A673 (cell line): Measurements from ENCODE around the gene GEMIN2. TPM values are rescaled to one million over a fixed set of nuclear protein-coding genes. Genes with fewer than 3 reads are reported as not detected.
"Not testable (repeated sequence)": the region's sequence is repeated elsewhere in the genome, so short reads cannot be mapped to it uniquely, and the experiment has no call there.

ENCODE experiments used
- BruUV-seq: library from RNA; stranded (reverse); fragments of 400-500 nt; replicated peaks from 2 replicates; lab custom pipeline; 2021; lab: Mats Ljungman, UMichigan
- CTCF ChIA-PET: fragments of 300-600 bp; sonication (Branson Sonifier 250); formaldehyde crosslinking; loops from one replicate; lab custom pipeline; 2022; ENCODE audit warnings: antibody characterized with exemption; lab: Charles Lee
- POLR2A ChIA-PET: fragments of 300-600 bp; sonication (Branson Sonifier 250); formaldehyde crosslinking; loops from one replicate; lab custom pipeline; 2022; ENCODE audit warnings: antibody characterized with exemption; ENCODE audit not compliant: low non-redundant PET; lab: Charles Lee
- DNase-seq: peaks from one replicate; pipeline ENCODE4 v3.0.0-alpha.2; 2015; ENCODE audit warnings: low spot score
- H3K27ac ChIP-seq: fragments of 200-600 bp; sonication (generic); 2 replicates; pipeline ENCODE4 v1.5.1; 2016; ENCODE audit warnings: mixed run types, low read depth, mild to moderate bottlenecking, mixed read lengths, antibody characterized with exemption, low read length; ENCODE audit not compliant: poor library complexity, severe bottlenecking
- H3K27me3 ChIP-seq: fragments of 200-600 bp; sonication (generic); replicated peaks from 2 replicates; pipeline ENCODE4 v1.6.1; 2017; ENCODE audit warnings: mixed run types, low read depth, mild to moderate bottlenecking, mixed read lengths, antibody characterized with exemption, low read length; ENCODE audit not compliant: insufficient read depth, poor library complexity
- H3K36me3 ChIP-seq: fragments of 200-600 bp; sonication (generic); 2 replicates; pipeline ENCODE4 v1.6.1; 2016; ENCODE audit warnings: mixed run types, mild to moderate bottlenecking, mixed read lengths, antibody characterized with exemption, low read length; ENCODE audit not compliant: insufficient read depth, poor library complexity, severe bottlenecking
- H3K4me1 ChIP-seq: fragments of 200-600 bp; sonication (generic); 2 replicates; pipeline ENCODE4 v1.6.1; 2017; ENCODE audit warnings: mixed run types, mild to moderate bottlenecking, mixed read lengths, antibody characterized with exemption, low read length; ENCODE audit not compliant: insufficient read depth, poor library complexity, severe bottlenecking
- H3K4me3 ChIP-seq: fragments of 200-600 bp; sonication (generic); 2 replicates; pipeline ENCODE4 v1.5.1; 2016; ENCODE audit warnings: low read depth, mixed run types, mild to moderate bottlenecking, mixed read lengths, low read length; ENCODE audit not compliant: poor library complexity, severe bottlenecking
- H3K9me3 ChIP-seq: fragments of 200-600 bp; sonication (generic); 2 replicates; pipeline ENCODE4 v1.6.1; 2016; ENCODE audit warnings: mixed run types, low read depth, mild to moderate bottlenecking, mixed read lengths, antibody characterized with exemption, low read length; ENCODE audit not compliant: poor library complexity, severe bottlenecking
- CTCF ChIP-seq: fragments of 300-800, 200-600 bp; sonication (generic); conservative IDR thresholded peaks from 2 replicates; pipeline ENCODE4 v1.5.1; 2017; ENCODE audit warnings: low read depth, mild to moderate bottlenecking, antibody characterized with exemption, low read length, moderate library complexity, mixed read lengths
- EZH2 ChIP-seq: fragments of 200-600 bp; sonication (generic); IDR thresholded peaks from 2 replicates; pipeline ENCODE4 v1.6.1; 2017; ENCODE audit warnings: borderline replicate concordance, low read depth, mild to moderate bottlenecking, mixed read lengths, antibody characterized with exemption, low read length; ENCODE audit not compliant: poor library complexity, severe bottlenecking
- intact Hi-C: fragments of 100-400 bp; cut with micrococcal nuclease; formaldehyde crosslinking; loops from one replicate; pipeline ENCODE4 v1.10.0; 2022; ENCODE audit not compliant: unreplicated experiment
- total RNA-seq: library from RNA; stranded (reverse); gene quantifications from 2 replicates; pipeline ENCODE4 v1.2.3, GENCODE V29; 2021

GEMIN2 gene
- total RNA-seq, 1 experiment from 2014 or later = 27.7 TPM

DNA sequence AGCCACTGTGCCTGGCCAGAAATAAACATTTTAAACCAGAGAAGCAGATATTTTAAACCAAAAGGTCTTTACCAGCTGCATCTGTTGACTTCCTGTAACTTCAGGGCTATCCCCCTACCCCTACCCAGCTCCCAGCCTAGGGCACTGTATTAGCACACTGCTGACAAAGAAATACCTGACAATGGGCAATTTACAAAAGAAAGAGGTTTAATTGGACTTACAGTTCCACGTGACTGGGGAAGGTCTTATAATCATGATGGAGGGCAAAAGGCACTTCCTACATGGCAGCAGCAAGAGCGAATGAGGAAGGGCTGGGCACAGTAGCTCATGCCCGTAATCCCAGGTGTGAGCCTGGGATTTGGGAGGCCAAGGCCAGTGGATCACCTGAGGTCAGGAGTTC is 26.0 kb downstream of the GEMIN2 start:
- H3K4me3 ChIP-seq = no peak overlapping the region
- ChIA-PET CTCF (no interaction called here), POLR2A (no interaction called here)
- H3K27ac ChIP-seq = no peak overlapping the region
- no peaks in the 10 kb centered on the region for H3K27me3 ChIP-seq
- intact Hi-C loops = no loop called here
- DNase-seq = no peak
- BruUV-seq = no TSS peak
- peaks cover 18% of the 10 kb centered on the region for H3K36me3 ChIP-seq
- H3K9me3 ChIP-seq = no peaks in the 10 kb centered on the region
- TF ChIP-seq CTCF (no peak), EZH2 (no peak)
- no peaks in the 10 kb centered on the region for H3K4me1 ChIP-seq

DNA sequence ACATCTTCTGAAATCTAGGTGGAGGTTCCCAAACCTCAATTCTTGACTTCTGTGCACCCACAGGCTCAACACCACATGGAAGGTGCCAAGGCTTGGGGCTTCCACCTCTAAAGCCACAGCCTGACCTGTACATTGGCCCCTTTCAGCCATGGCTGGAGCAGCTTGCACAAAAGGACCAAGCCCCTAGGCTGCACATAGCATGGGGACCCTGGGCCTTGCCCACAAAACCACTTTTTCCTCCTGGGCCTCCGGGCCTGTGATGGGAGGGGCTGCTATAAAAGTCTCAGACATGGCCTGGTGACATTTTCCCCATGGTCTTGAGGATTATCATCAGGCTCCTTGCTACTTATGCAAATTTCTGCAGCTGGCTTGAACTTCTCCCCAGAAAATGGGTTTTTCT is 27.5 kb downstream of the GEMIN2 start:
- H3K4me3 ChIP-seq, H3K27me3 ChIP-seq, DNase-seq, H3K4me1 ChIP-seq, CTCF ChIA-PET, H3K36me3 ChIP-seq, POLR2A ChIA-PET, H3K27ac ChIP-seq, BruUV-seq, intact Hi-C loops, H3K9me3 ChIP-seq: not testable (repeated sequence)

GRCh38 chr14:39143226-39143625 is 29.1 kb downstream of the GEMIN2 start:
- H3K4me1 ChIP-seq, CTCF ChIA-PET, H3K27me3 ChIP-seq, H3K4me3 ChIP-seq, DNase-seq, H3K36me3 ChIP-seq, H3K27ac ChIP-seq, BruUV-seq, H3K9me3 ChIP-seq, intact Hi-C loops, POLR2A ChIA-PET: not testable (repeated sequence)

DNA sequence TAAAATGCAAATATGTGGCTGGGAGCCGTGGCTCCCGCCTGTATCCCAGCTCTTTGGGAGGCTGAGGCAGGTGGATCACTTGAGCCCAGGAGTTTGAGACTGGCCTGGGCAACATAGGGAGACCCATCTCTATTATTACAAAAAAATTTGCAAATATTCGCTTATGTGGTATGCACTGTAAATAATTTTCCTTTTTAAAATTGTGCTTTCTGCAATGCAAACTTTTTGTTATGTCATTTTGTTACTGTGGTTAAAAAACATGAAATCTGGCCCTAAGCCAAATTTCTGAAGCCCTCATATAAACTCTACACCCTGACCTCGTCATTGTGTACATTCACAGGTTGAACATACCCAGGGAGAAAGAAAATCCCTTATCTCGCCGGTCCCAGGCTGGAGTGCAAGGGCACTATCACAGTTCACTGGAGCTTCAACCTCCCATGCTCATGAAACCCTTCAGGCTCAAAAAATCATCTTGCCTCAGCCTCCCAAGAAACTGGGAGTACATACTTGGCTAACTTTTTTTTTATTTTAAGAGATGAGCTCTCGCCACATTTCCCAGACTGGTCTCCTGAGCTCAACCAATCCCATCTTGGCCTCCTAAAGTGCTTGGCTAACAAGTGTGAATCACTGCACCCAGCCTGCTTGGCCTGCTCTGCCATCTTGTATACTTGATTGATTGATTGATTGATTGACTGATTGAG is 31.3 kb downstream of the GEMIN2 start:
- BruUV-seq = no TSS peak
- DNase-seq = no peak
- intact Hi-C loops = no loop called here
- no peaks in the 10 kb centered on the region for H3K4me1 ChIP-seq
- CTCF ChIA-PET = no interaction called here
- POLR2A ChIA-PET = no interaction called here
- H3K27ac ChIP-seq = no peak overlapping the region
- H3K36me3 ChIP-seq = peaks cover 5% of the 10 kb centered on the region
- no peaks in the 10 kb centered on the region for H3K27me3 ChIP-seq
- no peak overlapping the region for H3K4me3 ChIP-seq
- no peaks in the 10 kb centered on the region for H3K9me3 ChIP-seq
- TF ChIP-seq EZH2 = no peak
